Fibroblast of the aortic adventitia (primary cell): ENCODE results near the gene TNC. TPM values are rescaled to one million over a fixed set of nuclear protein-coding genes. Genes with fewer than 3 reads are reported as not detected.

ENCODE experiments used
- DNase-seq: peaks from one replicate; pipeline ENCODE4 v3.0.0-alpha.2; 2010; ENCODE audit warnings: low read depth
- H3K4me3 ChIP-seq: 2 replicates; pipeline ENCODE4 v1.5.1; 2011; ENCODE audit warnings: low read depth, mild to moderate bottlenecking, control low read depth, low read length, moderate library complexity
- CTCF ChIP-seq: IDR thresholded peaks from 2 replicates; pipeline ENCODE4 v1.5.1; 2011; ENCODE audit warnings: mild to moderate bottlenecking, low read length, control low read depth, inconsistent platforms; ENCODE audit not compliant: insufficient read depth
- total RNA-seq: library from RNA; depleted of rRNA; stranded (reverse); fragments of >200 nt; gene quantifications from 2 replicates; pipeline ENCODE4 v1.2.3, GENCODE V29; 2012; ENCODE audit warnings: low replicate concordance

Gene TNC
- total RNA-seq, 1 donor = 49.7 TPM

GRCh38 chr9:115002371-115003120, 115.4 kb downstream of the TNC start:
- no peak for TF ChIP-seq CTCF
- peak; percentile 8 for DNase-seq
- no peak overlapping the region for H3K4me3 ChIP-seq

- no peak for DNase-seq
- H3K4me3 ChIP-seq = no peak overlapping the region
- TF ChIP-seq CTCF = no peak
Measured at GRCh38 chr9:115000217-115000639, 117.7 kb downstream of the TNC start.

GRCh38 chr9:114998326-114998725, 119.6 kb downstream of the TNC start:
- TF ChIP-seq CTCF = no peak
- DNase-seq = no peak

GRCh38 chr9:114995681-114996221, 122.2 kb downstream of the TNC start:
- TF ChIP-seq CTCF = no peak
- no peak for DNase-seq
- H3K4me3 ChIP-seq = no peak overlapping the region

More at GRCh38 chr9:114998326-114998725, 119.6 kb downstream of the TNC start:
- no peak overlapping the region for H3K4me3 ChIP-seq

GRCh38 chr9:114994768-114995167, 123.2 kb downstream of the TNC start:
- no peak overlapping the region for H3K4me3 ChIP-seq
- no peak for TF ChIP-seq CTCF
- no peak for DNase-seq

GRCh38 chr9:114991861-114992260, 126.1 kb downstream of the TNC start:
- no peak for DNase-seq
- no peak overlapping the region for H3K4me3 ChIP-seq
- TF ChIP-seq CTCF = no peak
